A549 treated with AZD9567 at 1 μM for 4 hours (cell line): Measurements from ENCODE around the gene RIGI. TPM values are rescaled to one million over a fixed set of nuclear protein-coding genes. Genes with fewer than 3 reads are reported as not detected.

Experiments used
- total RNA-seq: library from RNA; stranded (reverse); fragments of 200-300 nt; extraction: Qiagen RNA extraction; gene quantifications from 5 replicates; pipeline ENCODE4 v1.2.3, GENCODE V29; 2022; ENCODE audit not compliant: insufficient read depth

RIGI gene
- 2.0 to 3.1 TPM (median 2.4 TPM) in 5 replicates for total RNA-seq

DNA sequence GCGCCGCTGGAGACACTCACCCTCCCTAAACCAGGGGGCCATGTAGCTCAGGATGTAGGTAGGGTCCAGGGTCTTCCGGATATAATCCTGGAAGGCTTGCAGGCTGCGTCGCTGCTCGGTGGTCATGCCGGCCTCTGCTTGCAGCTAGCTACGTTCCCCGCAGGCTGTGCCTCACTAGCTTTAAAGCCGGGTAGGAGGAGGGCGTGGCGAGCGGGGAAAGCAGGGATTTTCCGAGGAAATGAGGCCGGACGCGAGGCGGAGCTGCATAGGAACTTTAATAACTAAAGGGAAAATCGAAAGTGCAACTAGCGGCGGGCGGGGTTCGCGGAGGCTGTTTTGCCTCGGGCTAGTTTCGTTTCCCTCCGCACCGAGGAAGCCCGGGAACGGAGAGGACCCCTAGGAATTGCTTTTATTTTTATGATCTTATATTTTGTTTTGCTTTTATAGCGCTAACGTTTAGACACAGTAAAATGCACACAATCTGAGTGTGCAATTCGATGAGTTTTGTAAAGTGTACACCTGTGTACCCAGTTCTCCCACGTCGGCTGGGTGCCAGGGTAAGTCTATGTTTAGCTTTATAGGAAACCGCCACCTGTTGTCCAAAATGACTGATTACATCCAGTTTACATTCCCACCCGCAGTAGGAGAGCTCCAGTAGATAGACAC lies at the start of gene RIGI:
TSS of gene RIGI (minus strand) at position 156 of the 666 bp plus-strand sequence. CDS start at position 126, 30 bp downstream.

DNA sequence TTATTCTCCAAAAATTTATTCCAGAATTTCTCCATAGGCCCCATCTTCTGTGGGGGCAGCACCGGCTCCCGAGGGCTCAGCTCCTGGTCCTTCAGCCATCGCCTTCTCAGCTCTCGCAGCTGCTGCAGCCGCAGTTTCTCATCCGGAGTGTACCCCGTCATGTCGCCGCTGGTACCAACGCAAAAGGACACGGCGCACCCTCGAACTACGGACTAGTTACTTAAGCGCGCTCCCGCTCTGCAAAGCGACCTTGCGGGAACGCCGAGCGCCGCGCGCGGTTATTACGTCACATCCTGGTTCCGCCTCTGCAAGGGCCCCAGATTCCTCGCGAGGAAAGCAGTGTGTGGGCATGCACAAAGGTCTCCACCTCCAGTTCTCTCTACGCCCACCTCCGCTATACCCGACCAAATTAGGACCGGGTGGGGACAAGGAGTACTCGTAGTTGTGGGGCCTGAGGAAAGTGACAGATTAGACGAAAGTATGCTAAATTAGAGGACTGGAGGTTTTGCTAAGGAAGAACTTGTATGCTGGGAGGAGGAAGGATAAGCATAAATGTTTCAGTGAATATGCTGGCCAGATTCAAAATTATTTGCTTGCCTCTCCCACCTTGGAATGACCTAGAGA lies 47.0 kb upstream of the RIGI start, which contains the start of gene NDUFB6:
TSS of gene NDUFB6 (minus strand) at position 260 of the 624 bp plus-strand sequence. CDS start at position 161, 99 bp downstream.

DNA sequence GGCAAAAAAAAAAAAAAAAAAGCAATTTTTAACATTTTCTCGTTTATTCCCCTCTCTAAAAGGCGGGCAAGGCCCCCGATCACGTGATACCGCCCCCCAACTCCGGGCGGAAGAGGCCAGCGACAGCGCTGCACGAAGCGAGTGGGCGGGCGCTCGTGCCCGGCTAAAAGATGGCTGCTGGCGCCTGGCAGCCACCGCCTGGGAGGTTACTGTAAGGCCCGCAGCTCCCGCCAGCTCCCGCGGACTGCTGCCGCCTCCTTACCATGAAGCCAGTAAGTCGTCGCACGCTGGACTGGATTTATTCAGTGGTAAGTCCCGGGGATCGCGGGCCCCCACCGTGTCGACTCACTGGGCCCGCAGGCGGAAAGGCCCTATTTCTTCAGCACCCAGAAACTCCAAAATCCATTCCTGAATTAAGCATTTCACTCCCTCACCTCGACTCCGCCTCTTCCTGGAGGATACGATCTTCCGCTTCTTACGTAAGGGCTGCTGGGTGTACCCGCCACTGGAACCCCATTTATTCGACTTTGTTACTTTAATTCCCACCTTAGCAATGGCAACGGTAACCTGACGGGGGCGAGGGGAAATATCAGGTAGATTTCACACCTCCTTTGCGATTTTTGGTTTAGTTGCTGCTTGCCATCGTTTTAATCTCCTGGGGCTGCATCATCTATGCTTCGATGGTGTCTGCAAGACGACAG lies 26.3 kb upstream of the RIGI start, which contains the start of the genes SMIM27 and TOPORS:
TSS of gene SMIM27 (plus strand) at position 156 of the 701 bp plus-strand sequence. CDS start at position 264, 108 bp downstream.
TSS of gene TOPORS (minus strand) at position 415 of the 701 bp plus-strand sequence. CDS start at position 265, 150 bp downstream.

Other genes with a start within 250 kb of the RIGI start
- 27.6 to 38.3 TPM (median 27.9 TPM) in 5 replicates for gene ACO1, start 141.6 kb downstream of the RIGI start, total RNA-seq
- 2.1 to 15.7 TPM (median 14.0 TPM) in 5 replicates for gene SMIM27, start 26.1 kb upstream of the RIGI start, total RNA-seq
- 11.9 to 17.4 TPM (median 13.0 TPM) in 5 replicates for gene TOPORS, start 26.4 kb upstream of the RIGI start, total RNA-seq
- gene NDUFB6, start 47.0 kb upstream of the RIGI start, total RNA-seq = 69.1 to 111 TPM (median 111 TPM) in 5 replicates
- gene TAF1L, start 109.5 kb upstream of the RIGI start, total RNA-seq = 0.01 TPM in 1 of 5 replicates, not detected in the others